Natural killer cell treated with Interleukin-12 subunit alpha and Interleukin-12 subunit beta and Interleukin-15 and Interleukin-18, amount 100 ng/mL, for 72 hours (primary cell): ENCODE results near the gene CDK14. TPM values are rescaled to one million over a fixed set of nuclear protein-coding genes. Genes with fewer than 3 reads are reported as not detected.

ENCODE experiments used
- ATAC-seq, 2 donors: fragments of 150-1000 bp; cut with Tn5 transposase in 1 of 2; sonication (Bioruptor Pico), chemical (Tn5 transposase) in 1 of 2; 2 replicates each; pipeline ENCODE4 v1.10.0; 2021
- DNase-seq: peaks from one replicate; pipeline ENCODE4 v3.0.0; 2022; ENCODE audit warnings: low spot score
- H3K27ac Mint-ChIP-seq, 2 donors: 1 replicate in 1 of 2; 2 replicates in 1 of 2; pipeline ENCODE4 v1.8.0; 2022; ENCODE audit warnings: mixed read lengths in 2 of 2, mild to moderate bottlenecking in 1 of 2, moderate library complexity in 1 of 2
- H3K27me3 Mint-ChIP-seq, 2 donors: 1 replicate in 1 of 2; 2 replicates in 1 of 2; pipeline ENCODE4 v1.8.0; 2022; ENCODE audit warnings: mixed read lengths in 2 of 2
- H3K36me3 Mint-ChIP-seq: one replicate; pipeline ENCODE4 v1.8.0; 2022; ENCODE audit warnings: mixed read lengths
- H3K4me1 Mint-ChIP-seq, 2 donors: 1 replicate in 1 of 2; 2 replicates in 1 of 2; pipeline ENCODE4 v1.8.0; 2022; ENCODE audit warnings: low read depth in 2 of 2, mixed read lengths in 2 of 2, mild to moderate bottlenecking in 1 of 2
- H3K4me3 Mint-ChIP-seq: one replicate; pipeline ENCODE4 v1.8.0; 2022; ENCODE audit warnings: mixed read lengths
- H3K9me3 Mint-ChIP-seq: 2 replicates; pipeline ENCODE4 v1.8.0; 2022; ENCODE audit warnings: mixed read lengths
- total RNA-seq, 2 donors: library from RNA; stranded (reverse); gene quantifications; one replicate each; pipeline ENCODE4 v1.2.3, GENCODE V29; 2022

The CDK14 gene
- total RNA-seq, 2 donors from 2014 or later = 0.76 to 2.8 TPM

- no peak for ATAC-seq
- Mint-ChIP-seq H3K36me3 (no peaks in the 10 kb centered on the region), H3K4me1 (no peaks in the 10 kb centered on the region), H3K4me3 (no peak overlapping the region), H3K9me3 (peaks cover 8% of the 10 kb centered on the region), H3K27ac (no peak overlapping the region), H3K27me3 (no peaks in the 10 kb centered on the region)
- DNase-seq = no peak
These were observed 243.7 kb downstream of the CDK14 start for GRCh38 chr7:90839727-90840291.

- Mint-ChIP-seq H3K4me3 (no peak overlapping the region), H3K9me3 (peaks cover 10% of the 10 kb centered on the region), H3K4me1 (no peaks in the 10 kb centered on the region), H3K36me3 (no peaks in the 10 kb centered on the region), H3K27me3 (no peaks in the 10 kb centered on the region), H3K27ac (no peak overlapping the region)
- ATAC-seq = no peak
- DNase-seq = no peak
These were observed 245.8 kb downstream of the CDK14 start for GRCh38 chr7:90841759-90842429.

GRCh38 chr7:90842430-90842788 lies 246.3 kb downstream of the CDK14 start:
- H3K9me3 Mint-ChIP-seq = peaks cover 10% of the 10 kb centered on the region
- no peaks in the 10 kb centered on the region for H3K27me3 Mint-ChIP-seq
- no peak for DNase-seq
- no peak overlapping the region for H3K27ac Mint-ChIP-seq
- no peaks in the 10 kb centered on the region for H3K4me1 Mint-ChIP-seq
- H3K4me3 Mint-ChIP-seq = no peak overlapping the region
- ATAC-seq = no peak
- H3K36me3 Mint-ChIP-seq = no peaks in the 10 kb centered on the region

- DNase-seq (no peak), ATAC-seq (no peak)
- Mint-ChIP-seq H3K27me3 (no peaks in the 10 kb centered on the region), H3K27ac (no peak overlapping the region), H3K9me3 (peaks cover 7% of the 10 kb centered on the region), H3K4me3 (no peak overlapping the region), H3K36me3 (no peaks in the 10 kb centered on the region), H3K4me1 (no peaks in the 10 kb centered on the region)
These were observed 247.4 kb downstream of the CDK14 start for GRCh38 chr7:90843472-90843871.

GRCh38 chr7:90844421-90844820 lies 248.3 kb downstream of the CDK14 start:
- Mint-ChIP-seq H3K36me3 (no peaks in the 10 kb centered on the region), H3K27me3 (no peaks in the 10 kb centered on the region), H3K4me1 (no peaks in the 10 kb centered on the region), H3K4me3 (no peak overlapping the region), H3K9me3 (peaks cover 13% of the 10 kb centered on the region), H3K27ac (no peak overlapping the region)
- DNase-seq = no peak
- ATAC-seq = no peak

- H3K9me3 Mint-ChIP-seq = peaks cover 18% of the 10 kb centered on the region
- H3K27ac Mint-ChIP-seq = no peak overlapping the region
- no peak for ATAC-seq
- no peaks in the 10 kb centered on the region for H3K27me3 Mint-ChIP-seq
- no peak for DNase-seq
- no peaks in the 10 kb centered on the region for H3K4me1 Mint-ChIP-seq
- no peak overlapping the region for H3K4me3 Mint-ChIP-seq
- H3K36me3 Mint-ChIP-seq = no peaks in the 10 kb centered on the region
These were observed 250.1 kb downstream of the CDK14 start for GRCh38 chr7:90846192-90846591.

- DNase-seq = no peak
- Mint-ChIP-seq H3K9me3 (peaks cover 18% of the 10 kb centered on the region), H3K4me1 (no peaks in the 10 kb centered on the region), H3K27ac (no peak overlapping the region), H3K36me3 (no peaks in the 10 kb centered on the region), H3K27me3 (no peaks in the 10 kb centered on the region), H3K4me3 (no peak overlapping the region)
- no peak for ATAC-seq
These were observed 253.9 kb downstream of the CDK14 start for GRCh38 chr7:90850066-90850465.

GRCh38 chr7:90850471-90850870 lies 254.3 kb downstream of the CDK14 start:
- Mint-ChIP-seq H3K27ac (no peak overlapping the region), H3K27me3 (no peaks in the 10 kb centered on the region), H3K36me3 (no peaks in the 10 kb centered on the region), H3K4me3 (no peak overlapping the region), H3K4me1 (no peaks in the 10 kb centered on the region), H3K9me3 (peaks cover 18% of the 10 kb centered on the region)
- ATAC-seq (no peak), DNase-seq (no peak)

GRCh38 chr7:90853205-90853604 lies 257.1 kb downstream of the CDK14 start:
- Mint-ChIP-seq H3K4me1 (no peaks in the 10 kb centered on the region), H3K36me3 (no peaks in the 10 kb centered on the region), H3K9me3 (peaks cover 21% of the 10 kb centered on the region), H3K27me3 (no peaks in the 10 kb centered on the region), H3K27ac (no peak overlapping the region), H3K4me3 (no peak overlapping the region)
- DNase-seq (no peak), ATAC-seq (no peak)

GRCh38 chr7:90856351-90857070 lies 260.4 kb downstream of the CDK14 start:
- Mint-ChIP-seq H3K27ac (no peak overlapping the region), H3K4me1 (no peaks in the 10 kb centered on the region)
- ATAC-seq = no peak

GRCh38 chr7:90857603-90858002 lies 261.5 kb downstream of the CDK14 start:
- Mint-ChIP-seq H3K27ac (no peak overlapping the region), H3K9me3 (peaks cover 14% of the 10 kb centered on the region), H3K36me3 (no peaks in the 10 kb centered on the region), H3K4me1 (no peaks in the 10 kb centered on the region), H3K4me3 (no peak overlapping the region), H3K27me3 (no peaks in the 10 kb centered on the region)
- DNase-seq (no peak), ATAC-seq (no peak)

More at GRCh38 chr7:90856351-90857070, 260.4 kb downstream of the CDK14 start:
- Mint-ChIP-seq H3K36me3 (no peaks in the 10 kb centered on the region), H3K27me3 (no peaks in the 10 kb centered on the region), H3K9me3 (peaks cover 14% of the 10 kb centered on the region), H3K4me3 (no peak overlapping the region)
- DNase-seq = no peak

GRCh38 chr7:90858546-90858945 lies 262.4 kb downstream of the CDK14 start:
- no peaks in the 10 kb centered on the region for H3K4me1 Mint-ChIP-seq
- no peaks in the 10 kb centered on the region for H3K36me3 Mint-ChIP-seq
- H3K27ac Mint-ChIP-seq = no peak overlapping the region
- H3K27me3 Mint-ChIP-seq = no peaks in the 10 kb centered on the region
- DNase-seq (no peak), ATAC-seq (no peak)
- peaks cover 14% of the 10 kb centered on the region for H3K9me3 Mint-ChIP-seq
- no peak overlapping the region for H3K4me3 Mint-ChIP-seq

GRCh38 chr7:90859521-90859920 lies 263.4 kb downstream of the CDK14 start:
- H3K27me3 Mint-ChIP-seq = no peaks in the 10 kb centered on the region
- H3K9me3 Mint-ChIP-seq = peaks cover 14% of the 10 kb centered on the region
- H3K4me3 Mint-ChIP-seq = no peak overlapping the region
- H3K36me3 Mint-ChIP-seq = no peaks in the 10 kb centered on the region
- ATAC-seq = no peak
- H3K4me1 Mint-ChIP-seq = no peaks in the 10 kb centered on the region
- DNase-seq = no peak
- H3K27ac Mint-ChIP-seq = no peak overlapping the region

- Mint-ChIP-seq H3K27me3 (no peaks in the 10 kb centered on the region), H3K4me1 (no peaks in the 10 kb centered on the region), H3K4me3 (no peak overlapping the region), H3K27ac (no peak overlapping the region), H3K36me3 (no peaks in the 10 kb centered on the region), H3K9me3 (peaks cover 6% of the 10 kb centered on the region)
- DNase-seq (no peak), ATAC-seq (no peak)
These were observed 268.0 kb downstream of the CDK14 start for GRCh38 chr7:90864088-90864487.
